Astrocyte (in vitro differentiated cells and primary cell): Measurements from ENCODE around the gene NPAS3.

Experiments
- CTCF ChIP-seq: IDR thresholded peaks from 2 replicates; pipeline ENCODE4 v1.5.1; 2011; ENCODE audit warnings: low read depth, mild to moderate bottlenecking, inconsistent platforms, low read length, moderate library complexity; ENCODE audit not compliant: insufficient read depth
- EZH2 ChIP-seq: IDR thresholded peaks from 2 replicates; pipeline ENCODE4 v1.6.1; 2012; ENCODE audit warnings: mild to moderate bottlenecking, low read length, inconsistent platforms; ENCODE audit not compliant: insufficient read depth

DNA sequence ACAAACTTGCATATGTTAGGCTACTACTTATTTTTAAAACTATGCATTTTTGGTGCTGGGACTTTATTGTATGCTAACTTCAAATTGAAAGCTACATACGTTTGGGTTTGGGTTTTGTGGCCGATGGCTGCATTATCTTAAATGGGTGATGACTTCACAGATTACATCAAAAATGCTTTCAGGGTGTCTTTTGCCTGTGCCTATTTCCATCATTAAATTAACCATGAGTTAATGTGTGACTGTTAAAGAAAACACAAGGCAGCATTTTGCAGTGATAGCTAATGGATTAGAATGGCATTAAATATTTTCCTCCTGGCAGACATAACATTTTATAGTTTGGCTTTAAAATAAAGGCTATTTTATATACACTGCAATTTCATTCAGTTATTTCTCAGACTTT is 659.9 kb downstream of the NPAS3 start:
- no peak for TF ChIP-seq CTCF
- no peak for TF ChIP-seq EZH2
